NCI-H460 (cell line): ENCODE measurements around the gene PRRX2. TPM values are rescaled to one million over a fixed set of nuclear protein-coding genes. Genes with fewer than 3 reads are reported as not detected.

Source experiments
- DNase-seq: peaks from one replicate; pipeline ENCODE4 v3.0.0-alpha.2; 2016; ENCODE audit warnings: low read depth; ENCODE audit errors: extremely low read depth
- polyA plus RNA-seq: library from polyadenylated mRNA; depleted of rRNA; stranded (reverse); fragments of >200 nt; gene quantifications from 2 replicates; pipeline ENCODE4 v1.2.3, GENCODE V29; 2014; cell fraction: nucleus; rRNA removed
- total RNA-seq: library from RNA; depleted of rRNA; stranded (reverse); fragments of >200 nt; shearing (Covaris generic); gene quantifications from 2 replicates; pipeline ENCODE4 v1.2.3, GENCODE V29; 2014; rRNA removed

Gene PRRX2
- 5.1 and 9.1 TPM in 2 replicates for total RNA-seq
- 5.2 and 9.4 TPM in 2 replicates for polyA plus RNA-seq

- DNase-seq, result peak; percentile 15
These were observed at the start of gene PRRX2 for GRCh38 chr9:129665389-129665775. PRRX2 (plus strand) TSS chr9:129665647; CDS start chr9:129665868, 221 bp downstream.

- DNase-seq, result no peak
These were observed 48.3 kb upstream of the PRRX2 start for GRCh38 chr9:129617167-129617566.

DNA sequence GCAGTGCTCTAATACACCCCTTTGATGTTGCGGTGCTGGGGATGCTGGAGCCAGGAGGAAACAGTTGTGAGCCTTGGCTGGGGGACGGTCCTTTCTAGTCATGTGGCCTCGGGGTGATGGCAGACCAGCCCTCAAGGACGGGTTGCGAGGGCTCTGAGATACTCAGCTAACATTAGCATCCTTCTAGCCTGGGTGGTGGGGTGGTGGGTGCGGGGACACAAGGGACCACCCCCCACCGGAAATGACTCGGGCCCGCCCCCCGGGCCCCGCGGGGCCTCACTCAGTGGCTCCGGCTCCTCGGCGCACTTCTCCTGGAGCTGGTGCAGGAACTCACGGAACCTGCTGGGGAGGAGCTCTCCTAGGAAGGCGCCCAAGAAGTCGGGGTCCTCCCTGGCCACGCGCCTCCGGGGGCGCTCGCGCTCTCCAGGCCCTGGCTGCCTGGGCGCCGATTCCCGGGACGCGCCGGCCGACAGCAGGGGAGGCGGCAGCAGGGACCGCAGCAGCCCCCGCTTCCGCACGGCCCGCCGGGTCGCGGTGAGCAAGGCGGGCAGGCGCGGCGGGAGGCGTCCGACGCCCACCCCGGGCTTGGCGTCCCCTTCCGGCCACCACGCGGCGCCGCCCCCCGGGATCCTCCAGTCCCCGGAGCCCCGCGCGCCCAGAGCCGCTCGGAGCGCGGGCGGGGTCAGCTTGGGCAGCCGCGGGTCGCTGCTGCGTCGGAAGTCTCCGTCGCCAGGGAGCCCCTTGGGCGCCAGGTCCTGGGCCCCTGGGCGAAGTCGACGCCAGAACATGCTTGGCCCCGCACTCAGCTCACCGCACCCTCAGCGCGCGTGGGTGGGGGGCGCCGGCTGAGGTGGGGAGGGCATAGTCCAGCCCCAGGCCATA, 45.4 kb upstream of the PRRX2 start:
- no peak for DNase-seq

GRCh38 chr9:129620669-129621295, 44.7 kb upstream of the PRRX2 start, which contains the start of gene C9orf50:
C9orf50 (minus strand) TSS chr9:129621101; CDS start chr9:129620574, 527 bp downstream.
- no peak for DNase-seq

DNA sequence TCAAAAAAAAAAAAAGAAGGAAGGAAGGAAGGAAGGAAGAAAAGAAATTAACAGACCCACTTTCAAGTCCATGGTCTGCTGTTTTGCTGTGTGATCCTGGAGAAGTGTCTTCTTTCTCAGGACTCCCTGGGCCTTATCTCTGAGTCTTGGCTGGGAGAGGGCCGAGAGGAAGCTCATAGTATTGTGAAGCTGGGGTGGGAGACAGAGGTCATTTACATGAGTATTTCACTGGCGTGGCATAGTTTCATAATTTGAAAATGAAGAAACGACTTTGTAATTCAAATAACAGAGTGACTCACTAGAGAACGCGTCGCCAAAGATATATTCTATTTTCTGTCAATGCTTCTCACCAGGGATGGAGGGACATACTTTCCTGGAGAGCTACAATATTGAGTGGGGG, 42.1 kb upstream of the PRRX2 start:
- no peak for DNase-seq

GRCh38 chr9:129624168-129624759, 41.2 kb upstream of the PRRX2 start:
- peak; percentile 56 for DNase-seq

- no peak for DNase-seq
These were observed 40.5 kb upstream of the PRRX2 start for GRCh38 chr9:129624947-129625346.

DNA sequence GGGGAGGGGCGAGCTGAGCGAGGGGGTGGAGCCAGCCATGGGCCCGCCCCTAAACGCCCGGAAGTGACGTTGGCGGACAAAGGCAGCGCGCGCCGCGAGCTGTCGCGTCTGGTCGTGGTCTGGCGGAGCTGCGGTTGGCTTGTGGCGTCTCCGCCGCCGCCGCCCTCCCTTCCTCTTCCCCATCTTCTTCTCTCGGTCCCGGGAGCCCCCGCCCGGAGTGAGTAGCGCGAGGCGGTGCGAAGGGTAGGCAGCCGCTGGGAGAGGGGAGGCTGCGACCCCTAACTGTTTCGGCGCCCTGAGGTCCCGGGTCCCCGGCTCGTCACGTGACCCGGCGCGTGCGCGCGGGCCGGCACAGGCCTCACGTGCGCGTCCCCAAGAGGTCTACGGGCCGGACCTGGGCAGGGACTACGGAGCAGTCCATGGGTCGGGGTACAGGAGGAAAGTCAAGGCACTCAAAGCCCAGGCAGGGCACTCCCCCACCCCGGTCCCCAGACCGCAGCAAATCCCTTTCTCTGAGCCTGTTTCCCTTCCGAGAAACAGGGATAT, 39.3 kb upstream of the PRRX2 start, which contains the start of gene NTMT1:
NTMT1 (plus strand) TSS at position 85 of the 546 bp plus-strand sequence. CDS start 6,541 bp downstream, outside the sequence.
- peak; percentile 80 for DNase-seq

DNA sequence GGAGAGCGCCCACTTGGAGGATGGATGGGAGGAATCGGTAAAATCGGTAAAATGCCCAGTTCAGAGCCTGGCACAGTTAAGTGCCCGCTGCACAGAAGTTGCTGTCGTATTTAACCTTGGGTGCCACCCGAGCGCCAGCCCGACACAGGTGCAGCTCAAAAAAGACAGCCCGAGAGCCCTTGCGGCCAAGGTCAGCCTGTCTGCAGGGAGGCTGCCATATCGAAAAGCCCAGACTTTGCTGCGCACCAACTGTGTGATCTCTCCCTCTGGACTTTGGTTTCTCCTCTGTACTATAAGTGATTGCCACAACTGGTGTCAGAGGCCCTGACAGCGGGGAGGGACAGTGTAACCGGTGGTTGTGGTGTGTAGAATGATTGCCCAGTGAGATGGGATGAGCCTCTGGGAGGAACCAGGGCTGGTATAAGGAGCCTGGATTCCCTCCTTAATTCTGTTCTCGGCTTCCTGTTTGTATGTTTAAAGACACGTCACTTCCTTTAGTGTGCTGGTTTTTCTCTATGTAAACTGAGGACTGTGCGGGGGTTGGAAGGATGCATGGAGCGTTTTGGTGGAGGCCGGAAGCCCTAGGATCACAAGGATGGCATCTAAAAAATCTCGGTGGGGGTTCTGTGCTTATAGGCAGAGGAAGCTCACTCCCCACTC, 38.7 kb upstream of the PRRX2 start:
- no peak for DNase-seq

GRCh38 chr9:129627556-129628440, 37.6 kb upstream of the PRRX2 start:
- no peak for DNase-seq

GRCh38 chr9:129628709-129629108, 36.7 kb upstream of the PRRX2 start:
- no peak for DNase-seq

GRCh38 chr9:129629251-129629820, 36.1 kb upstream of the PRRX2 start:
- DNase-seq, result no peak

DNA sequence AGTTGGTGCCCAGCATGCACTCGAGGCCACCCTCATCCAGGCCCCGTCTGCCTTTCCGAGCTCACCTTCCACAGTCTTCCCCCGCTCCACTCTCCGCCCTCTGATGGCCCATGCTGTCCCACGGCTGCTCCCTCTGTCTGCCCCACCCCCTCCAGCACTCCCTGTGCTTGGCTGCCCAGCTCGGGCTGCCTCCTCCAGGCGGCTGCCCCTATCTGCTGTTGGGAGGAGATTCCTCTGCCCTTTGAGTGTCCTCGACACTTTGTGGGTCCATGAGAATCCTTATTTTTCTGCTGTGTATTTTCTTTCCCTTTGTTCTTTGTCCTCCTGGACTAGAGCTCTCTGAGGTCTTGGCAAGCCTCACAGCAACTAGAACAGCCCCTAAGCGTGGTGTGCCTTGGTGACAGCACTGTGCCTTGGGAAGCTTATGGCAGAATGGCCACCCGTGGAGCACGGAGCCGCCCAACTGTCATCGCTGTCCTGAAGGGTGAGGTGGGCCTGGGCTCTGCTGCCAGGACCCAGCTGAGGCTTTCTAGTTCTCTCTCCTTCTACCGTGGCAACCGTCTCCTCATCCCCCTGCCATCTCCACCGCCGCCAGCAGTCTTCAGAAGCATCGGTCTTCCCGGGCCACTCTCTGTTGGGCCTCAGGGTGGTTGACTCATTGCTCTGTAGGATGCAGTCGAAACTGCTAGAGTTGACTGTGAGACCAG, 34.3 kb upstream of the PRRX2 start:
- DNase-seq, result no peak

DNA sequence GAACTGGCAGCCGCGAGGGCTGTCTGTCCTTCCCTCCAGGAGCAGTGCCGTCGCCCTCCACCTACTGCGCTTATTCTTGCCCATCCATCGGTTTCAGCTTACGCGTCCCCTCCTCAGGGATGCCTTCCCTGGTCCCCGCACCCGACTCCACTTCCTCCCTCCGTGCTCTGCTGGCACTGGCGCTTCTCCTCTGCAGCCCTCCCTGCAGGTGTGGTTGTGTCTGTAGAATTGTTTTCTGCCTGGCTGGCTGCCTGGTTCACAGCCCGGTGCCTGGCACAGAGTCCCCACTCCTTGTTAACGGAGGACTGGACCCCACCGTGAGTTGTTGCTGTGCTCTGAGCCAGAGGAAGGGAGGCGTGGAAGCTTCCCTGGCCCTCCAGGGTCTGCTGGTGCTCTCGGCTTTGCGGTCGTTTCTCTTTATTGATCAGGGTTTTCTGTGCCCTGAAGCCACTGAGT, 33.7 kb upstream of the PRRX2 start:
- DNase-seq, result no peak

DNA sequence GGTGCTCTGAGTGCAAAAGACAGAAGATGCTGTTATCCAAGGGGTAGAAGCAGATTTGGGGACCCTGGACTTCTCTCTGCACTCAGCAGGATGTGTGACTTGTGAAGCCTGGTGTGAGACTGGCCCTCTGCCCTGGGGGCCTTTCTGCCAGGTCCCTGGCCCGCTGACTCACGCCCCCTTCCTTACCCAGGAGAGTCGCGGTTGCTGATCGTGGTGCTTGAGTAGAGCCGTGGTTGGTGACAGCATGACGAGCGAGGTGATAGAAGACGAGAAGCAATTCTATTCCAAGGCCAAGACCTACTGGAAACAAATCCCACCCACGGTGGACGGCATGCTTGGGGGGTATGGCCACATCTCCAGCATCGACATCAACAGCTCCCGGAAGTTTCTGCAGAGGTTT, 33.0 kb upstream of the PRRX2 start:
- DNase-seq, result no peak

DNA sequence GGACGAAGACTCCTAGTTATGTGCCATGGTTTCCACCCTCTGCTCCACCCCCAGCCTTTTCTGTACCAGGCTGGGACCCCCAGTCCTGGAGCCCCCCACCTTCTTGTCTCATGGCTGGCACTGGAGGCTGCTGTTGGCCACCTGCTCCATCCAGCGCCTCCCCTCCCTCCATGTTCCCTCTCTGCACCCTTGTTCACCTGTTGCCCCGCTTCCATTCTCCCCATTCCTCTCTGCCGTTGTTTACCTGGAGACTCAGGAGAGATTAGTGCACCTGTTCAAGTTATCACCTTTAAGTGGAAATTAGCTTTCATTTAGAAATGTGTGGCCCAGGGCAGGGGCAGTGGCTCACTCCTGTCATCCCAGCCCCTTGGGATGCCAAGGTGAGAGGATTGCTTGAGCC, 32.2 kb upstream of the PRRX2 start:
- no peak for DNase-seq

DNA sequence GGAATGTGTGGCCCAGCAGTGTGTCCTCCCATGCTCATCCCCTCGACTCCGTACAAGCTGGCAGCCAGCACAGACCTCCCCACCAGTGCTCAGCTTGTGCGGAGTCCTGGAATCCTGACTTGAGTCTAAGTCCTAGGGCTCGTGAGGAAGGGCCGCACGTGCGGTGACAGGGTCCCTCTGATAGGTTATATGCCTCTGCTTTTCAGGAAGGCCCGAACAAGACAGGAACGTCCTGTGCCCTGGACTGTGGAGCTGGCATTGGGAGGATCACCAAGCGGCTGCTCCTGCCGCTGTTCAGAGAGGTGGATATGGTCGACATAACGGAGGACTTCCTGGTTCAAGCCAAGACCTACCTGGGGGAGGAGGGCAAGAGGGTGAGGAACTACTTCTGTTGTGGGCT, 31.6 kb upstream of the PRRX2 start:
- no peak for DNase-seq
